ENCODE data around the gene RBM28. TPM values are rescaled to one million over a fixed set of nuclear protein-coding genes. Genes with fewer than 3 reads are reported as not detected.

Gene RBM28
- total and polyA plus RNA-seq, 2 of the 8 experiments (the other 6 are each of a cell fraction or from before 2014, with no cell fraction given) = 12.8 to 65.3 TPM

- no peak for TF ChIP-seq CHD7 (IDR thresholded peaks at IDR 0.05; ENCODE audit: insufficient replicate concordance, low read length)
Observed at GRCh38 chr7:128359939-128360338, 16.2 kb upstream of the RBM28 start (continued).
